Breast epithelium (tissue), 4 donors: ENCODE results near the gene SNX24. TPM values are rescaled to one million over a fixed set of nuclear protein-coding genes. Genes with fewer than 3 reads are reported as not detected.

Source experiments
- DNase-seq, 2 donors: peaks; one replicate each; pipeline ENCODE4 v3.0.0-alpha.2; 2019; ENCODE audit warnings: low spot score in 2 of 2
- H3K27ac ChIP-seq, 2 donors: fragments of 200-600 bp; sonication (generic) in 1 of 2; one replicate each; pipeline ENCODE4 v1.5.1; 2016 to 2019; ENCODE audit warnings: mild to moderate bottlenecking in 1 of 2
- H3K27me3 ChIP-seq, 2 donors: fragments of 200-600 bp; sonication (generic) in 1 of 2; one replicate each; pipeline versions ENCODE4 v1.5.1 to v1.6.0; 2017 to 2019; ENCODE audit warnings: control low read depth in 1 of 2, mild to moderate bottlenecking in 1 of 2
- H3K36me3 ChIP-seq: fragments of 200-600 bp; one replicate; pipeline ENCODE4 v1.5.1; 2019
- H3K4me1 ChIP-seq, 2 donors: fragments of 200-600 bp; sonication (generic); one replicate each; pipeline ENCODE4 v1.5.1; 2016 to 2019; ENCODE audit warnings: control low read depth in 1 of 2
- H3K4me3 ChIP-seq, 3 donors: fragments of 200-600 bp; sonication (generic); 1 replicate in 2 of 3; 2 replicates in 1 of 3; pipeline ENCODE4 v1.5.1; 2016 to 2019; ENCODE audit warnings: mild to moderate bottlenecking in 3 of 3, moderate library complexity in 2 of 3
- H3K9me3 ChIP-seq, 2 donors: fragments of 200-600 bp; sonication (generic) in 1 of 2; one replicate each; pipeline ENCODE4 v1.5.1; 2016 to 2019; ENCODE audit warnings: control low read depth in 1 of 2
- CTCF ChIP-seq, 3 donors: fragments of 450-650 bp; IDR thresholded peaks; one replicate each; pipeline ENCODE4 v1.5.1; 2016 to 2017; ENCODE audit warnings: antibody characterized with exemption in 3 of 3, mild to moderate bottlenecking in 3 of 3, moderate library complexity in 3 of 3
- POLR2A ChIP-seq: fragments of 450-650 bp; IDR thresholded peaks from one replicate; pipeline ENCODE4 v1.6.1; 2016; ENCODE audit warnings: antibody characterized with exemption, mild to moderate bottlenecking, moderate library complexity
- POLR2AphosphoS5 ChIP-seq, 3 donors: sonication (generic); formaldehyde crosslinking; IDR thresholded peaks; one replicate each; pipeline ENCODE4 v1.6.1; 2017; ENCODE audit warnings: antibody characterized with exemption in 3 of 3
- intact Hi-C: fragments of 100-400 bp; cut with DNase I; formaldehyde crosslinking; loops from one replicate; pipeline ENCODE4 v1.15.1; 2023; ENCODE audit warnings: low total_unique reads
- total RNA-seq, 3 donors: library from RNA; depleted of rRNA; stranded (reverse); fragments of >200 nt; gene quantifications; one replicate each; pipeline ENCODE4 v1.1.0, GENCODE V29; 2016

The SNX24 gene
- total RNA-seq, 3 donors from 2014 or later: 13.1 to 18.4 (median 15.4) TPM

- no peaks in the 10 kb centered on the region for H3K27me3 ChIP-seq
- no peak for TF ChIP-seq POLR2AphosphoS5 (IDR thresholded peaks at IDR 0.05)
- no peak for DNase-seq
Observed at GRCh38 chr5:122999947-123000563, 154.6 kb downstream of the SNX24 start.

GRCh38 chr5:123000731-123001130 lies 155.3 kb downstream of the SNX24 start:
- H3K9me3 ChIP-seq: no peaks in the 10 kb centered on the region

More at GRCh38 chr5:122999947-123000563, 154.6 kb downstream of the SNX24 start:
- Histone ChIP-seq H3K36me3 (no peaks in the 10 kb centered on the region), H3K9me3 (no peaks in the 10 kb centered on the region), H3K27ac (no peak overlapping the region), H3K4me3 (no peak overlapping the region), H3K4me1 (no peaks in the 10 kb centered on the region)
- intact Hi-C loops: no loop called here

GRCh38 chr5:123001808-123002207 lies 156.4 kb downstream of the SNX24 start:
- H3K4me3 ChIP-seq: no peak overlapping the region
- H3K27ac ChIP-seq: no peak overlapping the region
- intact Hi-C loops: no loop called here
- H3K9me3 ChIP-seq: no peaks in the 10 kb centered on the region
- TF ChIP-seq POLR2AphosphoS5 (IDR thresholded peaks at IDR 0.05) (no peak), CTCF (IDR thresholded peaks at IDR 0.05) (no peak), POLR2A (no peak)
- no peaks in the 10 kb centered on the region for H3K36me3 ChIP-seq
- no peaks in the 10 kb centered on the region for H3K27me3 ChIP-seq
- no peak for DNase-seq
- no peaks in the 10 kb centered on the region for H3K4me1 ChIP-seq

More at GRCh38 chr5:123000731-123001130, 155.3 kb downstream of the SNX24 start:
- no peaks in the 10 kb centered on the region for H3K4me1 ChIP-seq
- no peaks in the 10 kb centered on the region for H3K36me3 ChIP-seq
- no peak overlapping the region for H3K27ac ChIP-seq
- H3K27me3 ChIP-seq: no peaks in the 10 kb centered on the region
- intact Hi-C loops: no loop called here
- TF ChIP-seq CTCF (IDR thresholded peaks at IDR 0.05) (no peak), POLR2A (no peak), POLR2AphosphoS5 (IDR thresholded peaks at IDR 0.05) (no peak)
- no peak overlapping the region for H3K4me3 ChIP-seq
- DNase-seq: no peak

- DNase-seq: no peak
- no peak overlapping the region for H3K4me3 ChIP-seq
- H3K9me3 ChIP-seq: no peaks in the 10 kb centered on the region
- no peaks in the 10 kb centered on the region for H3K27me3 ChIP-seq
- H3K36me3 ChIP-seq: no peaks in the 10 kb centered on the region
- no peak for TF ChIP-seq CTCF (IDR thresholded peaks at IDR 0.05)
- H3K27ac ChIP-seq: no peak overlapping the region
- intact Hi-C loops: no loop called here
- no peaks in the 10 kb centered on the region for H3K4me1 ChIP-seq
Observed at GRCh38 chr5:123007182-123007581, 161.8 kb downstream of the SNX24 start.

- no peak overlapping the region for H3K4me3 ChIP-seq
- H3K27ac ChIP-seq: no peak overlapping the region
- no peaks in the 10 kb centered on the region for H3K9me3 ChIP-seq
- intact Hi-C loops: no loop called here
- DNase-seq: no peak
- TF ChIP-seq CTCF (IDR thresholded peaks at IDR 0.05): no peak
- no peak for TF ChIP-seq POLR2A
- no peak for TF ChIP-seq POLR2AphosphoS5 (IDR thresholded peaks at IDR 0.05)
- no peaks in the 10 kb centered on the region for H3K4me1 ChIP-seq
- no peaks in the 10 kb centered on the region for H3K27me3 ChIP-seq
- H3K36me3 ChIP-seq: no peaks in the 10 kb centered on the region
Observed at GRCh38 chr5:123007754-123008153, 162.3 kb downstream of the SNX24 start.

- Histone ChIP-seq H3K4me1 (no peaks in the 10 kb centered on the region), H3K27me3 (no peaks in the 10 kb centered on the region), H3K9me3 (no peaks in the 10 kb centered on the region), H3K36me3 (no peaks in the 10 kb centered on the region), H3K27ac (no peak overlapping the region), H3K4me3 (no peak overlapping the region)
- no peak for DNase-seq
- no peak for TF ChIP-seq POLR2A
- no peak for TF ChIP-seq POLR2AphosphoS5 (IDR thresholded peaks at IDR 0.05)
- no peak for TF ChIP-seq CTCF (IDR thresholded peaks at IDR 0.05)
- intact Hi-C loops: no loop called here
Observed at GRCh38 chr5:123012321-123012720, 166.9 kb downstream of the SNX24 start.
